ENCODE data around the gene FILIP1L. TPM values are rescaled to one million over a fixed set of nuclear protein-coding genes. Genes with fewer than 3 reads are reported as not detected.

Gene FILIP1L
- total RNA-seq, 1 donor from 2014 or later: 4.5 TPM

GRCh38 chr3:99960123-99960878, 154.0 kb downstream of the FILIP1L start:
- H3K4me3 Mint-ChIP-seq (ENCODE audit: low read depth): no peak overlapping the region
- no peaks in the 10 kb centered on the region for H3K9me3 Mint-ChIP-seq
- peaks cover 11% of the 10 kb centered on the region for H3K4me1 Mint-ChIP-seq (ENCODE audit: low read depth)
- H3K36me3 Mint-ChIP-seq (ENCODE audit: low read depth): no peaks in the 10 kb centered on the region
- no peaks in the 10 kb centered on the region for H3K27me3 Mint-ChIP-seq (ENCODE audit: low read depth)
- intact Hi-C loops (cut with micrococcal nuclease): no loop called here
- H3K27ac Mint-ChIP-seq: no peak overlapping the region
- DNase-seq (ENCODE audit: low spot score): no peak

GRCh38 chr3:99958222-99958912, 155.9 kb downstream of the FILIP1L start:
- intact Hi-C loops (cut with micrococcal nuclease): no loop called here
- Mint-ChIP-seq H3K27ac (no peak overlapping the region), H3K9me3 (no peaks in the 10 kb centered on the region), H3K27me3 (ENCODE audit: low read depth) (no peaks in the 10 kb centered on the region), H3K4me1 (ENCODE audit: low read depth) (peaks cover 11% of the 10 kb centered on the region), H3K36me3 (ENCODE audit: low read depth) (no peaks in the 10 kb centered on the region), H3K4me3 (ENCODE audit: low read depth) (no peak overlapping the region)
- no peak for DNase-seq (ENCODE audit: low spot score)

- Mint-ChIP-seq H3K27me3 (ENCODE audit: low read depth) (no peaks in the 10 kb centered on the region), H3K27ac (no peak overlapping the region), H3K36me3 (ENCODE audit: low read depth) (no peaks in the 10 kb centered on the region), H3K4me1 (ENCODE audit: low read depth) (peaks cover 15% of the 10 kb centered on the region), H3K9me3 (no peaks in the 10 kb centered on the region), H3K4me3 (ENCODE audit: low read depth) (no peak overlapping the region)
- DNase-seq (ENCODE audit: low spot score): no peak
- intact Hi-C loops (cut with micrococcal nuclease): no loop called here
These were observed 157.0 kb downstream of the FILIP1L start for GRCh38 chr3:99957151-99957796.

GRCh38 chr3:99955773-99956562, 158.3 kb downstream of the FILIP1L start:
- Mint-ChIP-seq H3K4me1 (ENCODE audit: low read depth) (peaks cover 19% of the 10 kb centered on the region), H3K27ac (no peak overlapping the region), H3K9me3 (no peaks in the 10 kb centered on the region), H3K4me3 (ENCODE audit: low read depth) (no peak overlapping the region), H3K36me3 (ENCODE audit: low read depth) (no peaks in the 10 kb centered on the region), H3K27me3 (ENCODE audit: low read depth) (no peaks in the 10 kb centered on the region)
- no peak for DNase-seq (ENCODE audit: low spot score)
- intact Hi-C loops (cut with micrococcal nuclease): no loop called here

GRCh38 chr3:99954914-99955644, 159.2 kb downstream of the FILIP1L start:
- H3K27ac Mint-ChIP-seq: no peak overlapping the region
- no peak overlapping the region for H3K4me3 Mint-ChIP-seq (ENCODE audit: low read depth)
- H3K4me1 Mint-ChIP-seq (ENCODE audit: low read depth): peaks cover 22% of the 10 kb centered on the region
- no peak for DNase-seq (ENCODE audit: low spot score)
- no peaks in the 10 kb centered on the region for H3K27me3 Mint-ChIP-seq (ENCODE audit: low read depth)
- H3K36me3 Mint-ChIP-seq (ENCODE audit: low read depth): no peaks in the 10 kb centered on the region
- H3K9me3 Mint-ChIP-seq: no peaks in the 10 kb centered on the region
- intact Hi-C loops (cut with micrococcal nuclease): no loop called here

- intact Hi-C loops (cut with micrococcal nuclease): no loop called here
- H3K4me1 Mint-ChIP-seq (ENCODE audit: low read depth): peaks cover 22% of the 10 kb centered on the region
- no peaks in the 10 kb centered on the region for H3K36me3 Mint-ChIP-seq (ENCODE audit: low read depth)
- H3K4me3 Mint-ChIP-seq (ENCODE audit: low read depth): no peak overlapping the region
- H3K9me3 Mint-ChIP-seq: no peaks in the 10 kb centered on the region
- no peak for DNase-seq (ENCODE audit: low spot score)
- H3K27ac Mint-ChIP-seq: no peak overlapping the region
- H3K27me3 Mint-ChIP-seq (ENCODE audit: low read depth): no peaks in the 10 kb centered on the region
These were observed 160.7 kb downstream of the FILIP1L start for GRCh38 chr3:99953596-99953995.

- Mint-ChIP-seq H3K27ac (no peak overlapping the region), H3K9me3 (no peaks in the 10 kb centered on the region), H3K4me3 (ENCODE audit: low read depth) (no peak overlapping the region), H3K36me3 (ENCODE audit: low read depth) (no peaks in the 10 kb centered on the region), H3K4me1 (ENCODE audit: low read depth) (peaks cover 22% of the 10 kb centered on the region), H3K27me3 (ENCODE audit: low read depth) (no peaks in the 10 kb centered on the region)
- DNase-seq (ENCODE audit: low spot score): no peak
- intact Hi-C loops (cut with micrococcal nuclease): no loop called here
These were observed 162.0 kb downstream of the FILIP1L start for GRCh38 chr3:99952306-99952705.

- intact Hi-C loops (cut with micrococcal nuclease): no loop called here
- Mint-ChIP-seq H3K4me1 (ENCODE audit: low read depth) (peaks cover 22% of the 10 kb centered on the region), H3K4me3 (ENCODE audit: low read depth) (no peak overlapping the region), H3K27ac (no peak overlapping the region), H3K27me3 (ENCODE audit: low read depth) (no peaks in the 10 kb centered on the region), H3K36me3 (ENCODE audit: low read depth) (no peaks in the 10 kb centered on the region), H3K9me3 (no peaks in the 10 kb centered on the region)
- no peak for DNase-seq (ENCODE audit: low spot score)
These were observed 162.6 kb downstream of the FILIP1L start for GRCh38 chr3:99951701-99952100.

GRCh38 chr3:99950921-99951320, 163.4 kb downstream of the FILIP1L start:
- intact Hi-C loops (cut with micrococcal nuclease): no loop called here
- Mint-ChIP-seq H3K36me3 (ENCODE audit: low read depth) (no peaks in the 10 kb centered on the region), H3K27me3 (ENCODE audit: low read depth) (no peaks in the 10 kb centered on the region), H3K27ac (no peak overlapping the region), H3K9me3 (no peaks in the 10 kb centered on the region), H3K4me1 (ENCODE audit: low read depth) (peaks cover 22% of the 10 kb centered on the region), H3K4me3 (ENCODE audit: low read depth) (no peak overlapping the region)
- no peak for DNase-seq (ENCODE audit: low spot score)

GRCh38 chr3:99949956-99950670, 164.2 kb downstream of the FILIP1L start:
- intact Hi-C loops (cut with micrococcal nuclease): no loop called here
- H3K27me3 Mint-ChIP-seq (ENCODE audit: low read depth): no peaks in the 10 kb centered on the region
- peaks cover 26% of the 10 kb centered on the region for H3K4me1 Mint-ChIP-seq (ENCODE audit: low read depth)
- H3K4me3 Mint-ChIP-seq (ENCODE audit: low read depth): no peak overlapping the region
- peak overlapping the region; percentile 20 for H3K27ac Mint-ChIP-seq
- no peak for DNase-seq (ENCODE audit: low spot score)
- no peaks in the 10 kb centered on the region for H3K9me3 Mint-ChIP-seq
- H3K36me3 Mint-ChIP-seq (ENCODE audit: low read depth): no peaks in the 10 kb centered on the region

GRCh38 chr3:99948467-99949089, 165.7 kb downstream of the FILIP1L start:
- H3K36me3 Mint-ChIP-seq (ENCODE audit: low read depth): no peaks in the 10 kb centered on the region
- no peak overlapping the region for H3K4me3 Mint-ChIP-seq (ENCODE audit: low read depth)
- no peaks in the 10 kb centered on the region for H3K27me3 Mint-ChIP-seq (ENCODE audit: low read depth)
- H3K27ac Mint-ChIP-seq: no peak overlapping the region
- intact Hi-C loops (cut with micrococcal nuclease): no loop called here
- no peaks in the 10 kb centered on the region for H3K9me3 Mint-ChIP-seq
- peaks cover 27% of the 10 kb centered on the region for H3K4me1 Mint-ChIP-seq (ENCODE audit: low read depth)
- DNase-seq (ENCODE audit: low spot score): no peak
